Measurements from ENCODE around the gene DENND2A.

- TF ChIP-seq CTCF (IDR thresholded peaks at IDR 0.05; ENCODE audit: low read depth, low read length) = no peak
- TF ChIP-seq POLR2A (IDR thresholded peaks at IDR 0.05; ENCODE audit: extremely low read depth, insufficient read length) = no peak
- no peak for TF ChIP-seq MYC (IDR thresholded peaks at IDR 0.05; ENCODE audit: low read depth, low read length)
- TF ChIP-seq MAX (IDR thresholded peaks at IDR 0.05; ENCODE audit: low read depth, low read length) = no peak
These were observed 17.3 kb upstream of the DENND2A start for GRCh38 chr7:140657891-140658290.

All from NB4 (cell line).